GM23248 (cell line): ENCODE measurements around the gene MAPK8IP1.

Experiments used
- EZH2 ChIP-seq: fragments of 200-600 bp; sonication (generic); IDR thresholded peaks from 2 replicates; pipeline ENCODE4 v1.6.1; 2018; ENCODE audit warnings: antibody characterized with exemption, mild to moderate bottlenecking; ENCODE audit not compliant: insufficient read depth, poor library complexity, severe bottlenecking
- EZH2phosphoT487 ChIP-seq: fragments of 200-600 bp; sonication (generic); IDR thresholded peaks from 2 replicates; pipeline ENCODE4 v1.6.1; 2018; ENCODE audit warnings: antibody characterized with exemption, moderate library complexity, mild to moderate bottlenecking, low read depth; ENCODE audit not compliant: insufficient read depth

DNA sequence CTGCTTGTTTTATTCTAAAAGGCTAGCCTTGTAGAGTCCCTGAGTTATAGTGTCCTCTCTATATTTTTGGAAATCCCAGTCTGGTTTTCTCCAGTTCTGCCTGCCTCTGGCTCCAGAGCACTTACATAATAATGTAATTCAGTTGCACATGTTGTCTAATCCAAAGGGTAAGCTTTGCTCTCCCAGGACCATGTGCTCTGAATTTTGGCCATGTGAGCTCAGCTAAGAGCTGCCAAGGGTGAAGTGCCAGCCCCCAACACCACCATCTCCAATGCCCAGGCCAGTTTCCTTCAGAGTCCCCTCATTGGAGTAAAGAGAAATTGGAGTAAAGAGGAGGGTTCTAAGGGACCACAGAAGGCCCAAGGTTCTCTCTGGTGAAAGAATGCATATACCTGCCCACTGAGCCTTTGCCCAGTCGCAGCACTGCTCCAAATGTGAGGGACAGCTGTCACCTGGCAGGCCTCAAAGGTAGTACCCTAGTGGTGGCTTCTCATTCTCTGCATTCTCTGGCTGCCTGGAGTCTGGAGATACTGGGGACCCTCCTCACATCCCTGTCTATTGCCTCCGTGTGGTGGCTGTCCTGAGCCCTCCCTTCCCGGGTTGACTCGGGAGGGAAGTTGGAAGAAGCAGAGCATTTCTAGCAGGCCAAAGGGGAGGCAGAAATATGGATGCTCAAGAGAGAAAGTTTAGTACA is 33.3 kb upstream of the MAPK8IP1 start:
- TF ChIP-seq EZH2 (no peak), EZH2phosphoT487 (no peak)
